H9 (cell line): ENCODE data around the gene TRPT1. TPM values are rescaled to one million over a fixed set of nuclear protein-coding genes. Genes with fewer than 3 reads are reported as not detected.

Experiments used
- DNase-seq: peaks from one replicate; pipeline ENCODE4 v3.0.0-alpha.2; 2017
- H2AFZ ChIP-seq: one replicate; pipeline ENCODE4 v1.6.1; 2013; ENCODE audit warnings: mild to moderate bottlenecking, low read length, control low read depth, moderate library complexity
- H2AK5ac ChIP-seq: 2 replicates; pipeline ENCODE4 v1.6.1; 2013; ENCODE audit warnings: low read length, control low read depth, mixed read lengths; ENCODE audit not compliant: insufficient read length
- H2BK120ac ChIP-seq: one replicate; pipeline ENCODE4 v1.6.1; 2013; ENCODE audit warnings: low read depth, mild to moderate bottlenecking, low read length, control low read depth, inconsistent platforms; ENCODE audit not compliant: poor library complexity, severe bottlenecking
- H2BK12ac ChIP-seq: 2 replicates; pipeline ENCODE4 v1.6.1; 2013; ENCODE audit warnings: low read length, control low read depth, mixed read lengths, low read depth; ENCODE audit not compliant: insufficient read length
- H2BK15ac ChIP-seq: 2 replicates; pipeline ENCODE4 v1.6.1; 2013; ENCODE audit warnings: low read depth, low read length, control low read depth
- H2BK20ac ChIP-seq: one replicate; pipeline ENCODE4 v1.6.1; 2013; ENCODE audit warnings: low read depth, mild to moderate bottlenecking, low read length, control low read depth, inconsistent platforms; ENCODE audit not compliant: poor library complexity, severe bottlenecking
- H2BK5ac ChIP-seq: 2 replicates; pipeline ENCODE4 v1.6.1; 2013; ENCODE audit warnings: low read length, control low read depth, mixed read lengths; ENCODE audit not compliant: insufficient read length
- H3K14ac ChIP-seq: 2 replicates; pipeline ENCODE4 v1.6.1; 2013; ENCODE audit warnings: low read length, control low read depth; ENCODE audit not compliant: insufficient read depth
- H3K18ac ChIP-seq: 2 replicates; pipeline ENCODE4 v1.6.1; 2013; ENCODE audit warnings: low read depth, mild to moderate bottlenecking, mixed read lengths, low read length, control low read depth; ENCODE audit not compliant: insufficient read length
- H3K23ac ChIP-seq: 2 replicates; pipeline ENCODE4 v1.6.1; 2013; ENCODE audit warnings: low read length, control low read depth, mixed read lengths, low read depth; ENCODE audit not compliant: insufficient read length
- H3K23me2 ChIP-seq: 2 replicates; pipeline ENCODE4 v1.6.1; 2013; ENCODE audit warnings: low read depth, mild to moderate bottlenecking, mixed read lengths, low read length, control low read depth; ENCODE audit not compliant: insufficient read length, poor library complexity, severe bottlenecking
- H3K27ac ChIP-seq: 2 replicates; pipeline ENCODE4 v1.5.1; 2013; ENCODE audit warnings: low read length, control low read depth, mixed read lengths, low read depth; ENCODE audit not compliant: insufficient read length
- H3K27me3 ChIP-seq: 2 replicates; pipeline ENCODE4 v1.6.1; 2013; ENCODE audit warnings: low read length, control low read depth, inconsistent platforms; ENCODE audit not compliant: insufficient read depth
- H3K4ac ChIP-seq: 2 replicates; pipeline ENCODE4 v1.6.1; 2013; ENCODE audit warnings: low read depth, mild to moderate bottlenecking, control low read depth, inconsistent platforms, low read length, moderate library complexity
- H3K4me1 ChIP-seq: 2 replicates; pipeline ENCODE4 v1.6.1; 2013; ENCODE audit warnings: low read length, control low read depth, inconsistent platforms; ENCODE audit not compliant: insufficient read depth
- H3K4me2 ChIP-seq: 2 replicates; pipeline ENCODE4 v1.6.1; 2013; ENCODE audit warnings: low read length, control low read depth, mixed read lengths; ENCODE audit not compliant: insufficient read length, insufficient read depth
- H3K56ac ChIP-seq: 2 replicates; pipeline ENCODE4 v1.6.1; 2013; ENCODE audit warnings: low read depth, mild to moderate bottlenecking, mixed read lengths, low read length, control low read depth; ENCODE audit not compliant: insufficient read length
- H3K79me1 ChIP-seq: 2 replicates; pipeline ENCODE4 v1.6.1; 2013; ENCODE audit warnings: low read depth, mild to moderate bottlenecking, moderate library complexity, low read length, control low read depth, inconsistent platforms; ENCODE audit not compliant: insufficient read depth, poor library complexity, severe bottlenecking
- H3K79me2 ChIP-seq: 2 replicates; pipeline ENCODE4 v1.6.1; 2013; ENCODE audit warnings: low read length, control low read depth, inconsistent platforms; ENCODE audit not compliant: insufficient read depth
- H3K9ac ChIP-seq: 2 replicates; pipeline ENCODE4 v1.6.1; 2013; ENCODE audit warnings: low read length, control low read depth, mixed read lengths; ENCODE audit not compliant: insufficient read length; ENCODE audit errors: extremely low read depth
- H3K9me3 ChIP-seq: one replicate; pipeline ENCODE4 v1.6.1; 2013; ENCODE audit warnings: low read depth, low read length, inconsistent platforms; ENCODE audit not compliant: control insufficient read depth
- H3T11ph ChIP-seq: one replicate; pipeline ENCODE4 v1.6.1; 2013; ENCODE audit warnings: mild to moderate bottlenecking, low read length, control low read depth, inconsistent platforms
- H4K20me1 ChIP-seq: one replicate; pipeline ENCODE4 v1.6.1; 2013; ENCODE audit not compliant: control insufficient read depth, insufficient read length, insufficient read depth
- H4K5ac ChIP-seq: 2 replicates; pipeline ENCODE4 v1.6.1; 2013; ENCODE audit warnings: low read depth, mild to moderate bottlenecking, mixed read lengths, low read length, control low read depth; ENCODE audit not compliant: insufficient read length
- H4K8ac ChIP-seq: replicated peaks from 2 replicates; pipeline ENCODE4 v1.6.1; 2013; ENCODE audit warnings: low read length, control low read depth, mixed read lengths, low read depth; ENCODE audit not compliant: insufficient read length
- H4K91ac ChIP-seq: 2 replicates; pipeline ENCODE4 v1.6.1; 2013; ENCODE audit warnings: low read depth, mild to moderate bottlenecking, moderate library complexity, mixed read lengths, low read length, control low read depth; ENCODE audit not compliant: insufficient read length
- H3K27ac Mint-ChIP-seq, 3 experiments: 2 replicates in 2 of 3; 3 replicates in 1 of 3; pipeline ENCODE4 v1.8.0; 2020 to 2021; ENCODE audit warnings: mixed read lengths in 3 of 3, mild to moderate bottlenecking in 1 of 3, moderate library complexity in 1 of 3
- H3K27me3 Mint-ChIP-seq: 2 replicates; pipeline ENCODE4 v1.8.0; 2021; ENCODE audit warnings: low read depth, mild to moderate bottlenecking, moderate library complexity, mixed read lengths
- H3K36me3 Mint-ChIP-seq, 3 experiments: 2 replicates in 2 of 3; 3 replicates in 1 of 3; pipeline ENCODE4 v1.8.0; 2020 to 2021; ENCODE audit warnings: low read depth in 3 of 3, mixed read lengths in 3 of 3; ENCODE audit not compliant: insufficient read depth in 1 of 3
- H3K4me1 Mint-ChIP-seq, 2 experiments: 2 replicates each; pipeline ENCODE4 v1.8.0; 2020; ENCODE audit warnings: mixed read lengths in 2 of 2
- H3K4me3 Mint-ChIP-seq, 2 experiments: 2 replicates in 1 of 2; 3 replicates in 1 of 2; pipeline ENCODE4 v1.8.0; 2020 to 2021; ENCODE audit warnings: mild to moderate bottlenecking in 2 of 2, mixed read lengths in 2 of 2, moderate library complexity in 1 of 2
- H3K9me3 Mint-ChIP-seq, 2 experiments: 2 replicates in 1 of 2; 3 replicates in 1 of 2; pipeline ENCODE4 v1.8.0; 2020; ENCODE audit warnings: mild to moderate bottlenecking in 2 of 2, mixed read lengths in 2 of 2, moderate library complexity in 1 of 2
- WGBS: extraction: QIAGEN DNeasy Blood & Tissue Kit; methylation state at CpG from one replicate; pipeline ENCODE4 v1.1.7; 2013; ENCODE audit warnings: missing lambda C conversion rate, low lambda C conversion rate, mixed read lengths; ENCODE audit not compliant: insufficient read length; ENCODE audit errors: extremely low coverage; 5-methylcytosine and 5-hydroxymethylcytosine counted together
- total RNA-seq: library from RNA; stranded (reverse); gene quantifications from 2 replicates; pipeline ENCODE4 v1.2.1, GENCODE V29; 2021
- TF ChIP-seq, protein P1 (sequence below): fragments of 200-600 bp; sonication (generic); conservative IDR thresholded peaks from 3 replicates; pipeline ENCODE4 v1.8.0; 2021; ENCODE audit warnings: antibody characterized with exemption, mild to moderate bottlenecking

TRPT1 gene
- total RNA-seq, 1 experiment from 2014 or later = 33.6 TPM

DNA sequence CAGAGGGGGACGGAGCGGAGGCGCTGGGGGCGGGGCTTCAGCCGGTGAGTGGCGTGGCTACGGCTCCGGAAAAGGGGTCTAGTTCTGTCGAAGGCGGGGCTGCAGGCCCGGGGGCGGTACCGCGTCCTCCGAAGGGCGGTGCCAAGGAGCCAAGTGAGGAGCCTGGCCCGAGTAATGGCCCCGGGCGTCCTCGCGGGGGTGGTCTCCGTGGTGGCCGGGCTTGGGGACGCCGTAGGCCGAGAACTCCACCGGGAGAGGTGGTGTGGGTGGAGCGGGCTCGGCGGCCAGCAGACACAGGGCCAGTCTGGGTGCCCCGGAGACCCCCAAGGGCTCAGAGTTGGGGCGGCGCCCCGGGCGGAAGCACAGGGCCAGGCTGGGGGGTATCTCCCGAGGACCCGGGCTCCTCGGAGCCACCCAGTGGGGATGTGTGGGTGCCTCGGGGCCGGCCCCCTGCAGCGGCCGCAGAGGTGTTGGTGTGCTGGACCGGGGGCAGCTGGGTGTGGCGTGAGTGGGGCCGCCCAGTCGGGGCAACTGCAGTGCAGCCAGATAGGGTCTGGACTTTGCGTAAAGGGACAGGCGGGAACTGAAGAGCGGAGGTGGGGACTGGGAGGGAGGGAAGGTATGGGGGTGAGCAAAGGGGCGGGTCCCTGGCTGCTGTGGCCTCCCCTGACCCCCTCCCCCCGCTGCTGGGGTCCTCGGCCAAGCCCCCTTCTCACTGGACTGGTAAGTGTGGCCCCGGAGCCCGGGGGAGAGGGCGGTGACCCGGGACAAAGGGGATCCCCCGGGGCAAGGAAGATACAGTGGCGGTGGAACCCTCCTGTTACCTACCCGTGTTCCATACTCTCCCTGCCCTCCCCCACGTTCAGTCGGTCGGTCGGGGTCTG is 15.7 kb upstream of the TRPT1 start:
- H3K79me1 ChIP-seq = no peaks in the 10 kb centered on the region
- H2AFZ ChIP-seq = no peak overlapping the region
- WGBS = no CpG with 5 or more reads among the region's 63 CpGs
- no peak overlapping the region for H4K91ac ChIP-seq
- no peak overlapping the region for H2BK20ac ChIP-seq
- no peaks in the 10 kb centered on the region for H3K9me3 ChIP-seq
- no peak overlapping the region for H2AK5ac ChIP-seq
- no peak overlapping the region for H2BK5ac ChIP-seq
- H4K8ac ChIP-seq = no peak overlapping the region
- no peaks in the 10 kb centered on the region for H3K4me1 ChIP-seq
- no peak overlapping the region for H3K4ac ChIP-seq
- Mint-ChIP-seq H3K4me3 (peak overlapping the region; percentile 85 to 93), H3K4me1 (peaks cover 22 to 28% of the 10 kb centered on the region in 2 experiments), H3K27me3 (no peaks in the 10 kb centered on the region), H3K9me3 (no peaks in the 10 kb centered on the region), H3K36me3 (peaks cover 13 to 45% (median 26%) of the 10 kb centered on the region in 3 experiments), H3K27ac (peak overlapping the region in 2 of 3 experiments; percentile 93 to 99; a peak in 4 of 7 replicates)
- TF ChIP-seq, protein P1, sequence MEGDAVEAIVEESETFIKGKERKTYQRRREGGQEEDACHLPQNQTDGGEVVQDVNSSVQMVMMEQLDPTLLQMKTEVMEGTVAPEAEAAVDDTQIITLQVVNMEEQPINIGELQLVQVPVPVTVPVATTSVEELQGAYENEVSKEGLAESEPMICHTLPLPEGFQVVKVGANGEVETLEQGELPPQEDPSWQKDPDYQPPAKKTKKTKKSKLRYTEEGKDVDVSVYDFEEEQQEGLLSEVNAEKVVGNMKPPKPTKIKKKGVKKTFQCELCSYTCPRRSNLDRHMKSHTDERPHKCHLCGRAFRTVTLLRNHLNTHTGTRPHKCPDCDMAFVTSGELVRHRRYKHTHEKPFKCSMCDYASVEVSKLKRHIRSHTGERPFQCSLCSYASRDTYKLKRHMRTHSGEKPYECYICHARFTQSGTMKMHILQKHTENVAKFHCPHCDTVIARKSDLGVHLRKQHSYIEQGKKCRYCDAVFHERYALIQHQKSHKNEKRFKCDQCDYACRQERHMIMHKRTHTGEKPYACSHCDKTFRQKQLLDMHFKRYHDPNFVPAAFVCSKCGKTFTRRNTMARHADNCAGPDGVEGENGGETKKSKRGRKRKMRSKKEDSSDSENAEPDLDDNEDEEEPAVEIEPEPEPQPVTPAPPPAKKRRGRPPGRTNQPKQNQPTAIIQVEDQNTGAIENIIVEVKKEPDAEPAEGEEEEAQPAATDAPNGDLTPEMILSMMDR = no peak
- peaks cover 9% of the 10 kb centered on the region; the same call in 1 of the 2 replicates for H3K79me2 ChIP-seq
- no peaks in the 10 kb centered on the region for H4K20me1 ChIP-seq
- no peak overlapping the region for H3K23ac ChIP-seq
- no peak overlapping the region; the same call in 1 of the 2 replicates for H3K14ac ChIP-seq
- H3K23me2 ChIP-seq = peaks cover 16% of the 10 kb centered on the region
- H4K5ac ChIP-seq = no peak overlapping the region
- peak overlapping the region; percentile 81 for H3K4me2 ChIP-seq
- H3K27ac ChIP-seq = no peak overlapping the region
- no peak overlapping the region for H2BK15ac ChIP-seq
- no peaks in the 10 kb centered on the region for H3K27me3 ChIP-seq
- H2BK120ac ChIP-seq = no peak overlapping the region
- no peak overlapping the region for H3K56ac ChIP-seq
- peak; percentile 75 for DNase-seq
- H3T11ph ChIP-seq = no peak overlapping the region
- peak overlapping the region; percentile 26 for H3K9ac ChIP-seq
- no peak overlapping the region for H2BK12ac ChIP-seq
- no peak overlapping the region for H3K18ac ChIP-seq
